Spinal cord (tissue), 10 donors: ENCODE results near the gene STIP1. TPM values are rescaled to one million over a fixed set of nuclear protein-coding genes. Genes with fewer than 3 reads are reported as not detected.

ENCODE experiments used
- DNase-seq, 6 donors: peaks; one replicate each; pipeline versions ENCODE4 v3.0.0 to v3.0.0-alpha.2; 2013 to 2015; ENCODE audit warnings: low spot score in 6 of 6, low read depth in 4 of 6
- H3K27ac ChIP-seq: one replicate; pipeline ENCODE4 v1.5.1; 2013; ENCODE audit warnings: low read depth, low read length, control low read depth
- H3K27me3 ChIP-seq: one replicate; pipeline ENCODE4 v1.6.1; 2013; ENCODE audit warnings: low read length; ENCODE audit not compliant: control insufficient read depth, insufficient read depth
- H3K36me3 ChIP-seq: one replicate; pipeline ENCODE4 v1.6.1; 2013; ENCODE audit warnings: low read length; ENCODE audit not compliant: control insufficient read depth, insufficient read depth
- H3K4me1 ChIP-seq: one replicate; pipeline ENCODE4 v1.6.1; 2013; ENCODE audit warnings: low read length; ENCODE audit not compliant: control insufficient read depth, insufficient read depth
- H3K4me3 ChIP-seq: one replicate; pipeline ENCODE4 v1.5.1; 2013; ENCODE audit warnings: low read depth, low read length, control low read depth
- H3K9me3 ChIP-seq: one replicate; pipeline ENCODE4 v1.6.1; 2013; ENCODE audit warnings: low read length; ENCODE audit not compliant: control insufficient read depth, insufficient read depth
- WGBS: methylation state at CpG from one replicate; pipeline ENCODE4 v1.1.5; 2013; ENCODE audit warnings: missing lambda C conversion rate; ENCODE audit not compliant: insufficient coverage; 5-methylcytosine and 5-hydroxymethylcytosine counted together
- polyA plus RNA-seq, 2 donors: library from polyadenylated mRNA; unstranded; fragments of 120-200 nt; gene quantifications; one replicate each; pipeline ENCODE4 v1.2.1, GENCODE V29; 2013; ENCODE audit not compliant: insufficient read length in 2 of 2
- total RNA-seq, 2 donors: library from RNA; depleted of rRNA in 1 of 2; stranded (reverse); fragments of 120-200 nt in 1 of 2; fragments of >200 nt in 1 of 2; gene quantifications; one replicate each; pipeline versions ENCODE4 v1.2.3 to v1.2.4, GENCODE V29; 2013 to 2014
- donor health status: healthy.

STIP1 gene
- total and polyA plus RNA-seq, 4 donors = 99.0 to 184 (median 145) TPM

DNA sequence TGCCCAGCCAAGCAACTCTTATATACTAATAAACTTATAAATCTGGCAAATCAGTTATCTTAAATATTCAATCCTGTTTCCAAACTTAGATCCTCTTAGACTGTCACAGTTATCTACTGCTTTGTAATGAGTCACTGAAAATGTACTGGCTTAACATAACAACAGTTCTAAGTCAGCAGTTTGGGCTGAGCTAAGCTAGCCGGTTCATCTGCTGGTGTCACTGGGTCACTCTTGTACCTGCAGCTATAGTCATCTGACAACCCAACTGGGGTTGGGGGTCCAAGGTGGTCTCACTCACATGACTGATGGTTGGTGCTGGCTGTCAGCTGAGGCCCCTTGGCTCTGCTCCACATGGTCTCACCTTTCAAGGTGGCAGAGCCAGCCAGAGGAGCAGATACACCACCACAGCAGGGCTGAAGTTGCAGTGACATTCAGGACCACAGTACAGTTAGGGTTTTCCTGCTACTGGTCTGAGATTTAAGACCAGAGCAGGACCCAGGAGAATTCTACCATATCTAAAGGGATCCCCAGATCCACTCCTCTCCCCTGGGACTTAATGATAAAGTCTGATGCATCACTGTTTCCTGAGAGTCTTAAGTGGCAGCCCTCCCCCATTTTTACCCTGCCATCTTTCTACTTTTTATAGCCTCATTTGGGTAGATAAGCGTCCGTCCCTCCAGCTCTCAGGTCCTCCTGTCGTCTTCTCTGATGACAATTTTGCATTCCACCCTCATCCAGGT, 12.2 kb upstream of the STIP1 start:
- WGBS = 87% methylated on average over 3 of the region's 4 CpGs
- Histone ChIP-seq H3K27ac (no peak overlapping the region), H3K27me3 (no peaks in the 10 kb centered on the region), H3K4me1 (no peaks in the 10 kb centered on the region), H3K4me3 (no peak overlapping the region), H3K36me3 (no peaks in the 10 kb centered on the region), H3K9me3 (no peaks in the 10 kb centered on the region)
- no peak for DNase-seq

DNA sequence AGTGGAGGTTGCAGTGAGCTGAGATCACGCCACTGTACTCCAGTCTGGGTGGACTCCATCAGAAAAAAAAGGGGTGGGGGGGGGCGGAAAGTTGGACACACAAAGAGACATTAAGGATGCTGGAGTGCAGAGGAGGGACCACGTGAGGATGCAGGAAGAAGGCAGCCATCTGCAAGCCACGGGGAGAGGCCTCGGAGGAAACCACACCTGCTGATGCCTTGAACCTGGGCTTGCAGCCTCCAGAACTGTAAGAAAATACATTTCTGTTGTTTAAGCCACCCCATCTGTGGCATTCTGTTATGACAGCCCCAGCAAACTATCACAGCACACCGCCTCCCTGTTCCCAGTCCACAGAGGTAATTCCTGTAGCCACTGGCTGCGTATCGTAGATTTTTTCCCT, 9.2 kb upstream of the STIP1 start:
- no peaks in the 10 kb centered on the region for H3K27me3 ChIP-seq
- H3K36me3 ChIP-seq = no peaks in the 10 kb centered on the region
- 69% methylated on average over 4 of the region's 8 CpGs for WGBS
- DNase-seq = no peak
- no peak overlapping the region for H3K27ac ChIP-seq
- peaks cover 13% of the 10 kb centered on the region for H3K4me1 ChIP-seq
- H3K4me3 ChIP-seq = no peak overlapping the region
- H3K9me3 ChIP-seq = no peaks in the 10 kb centered on the region

DNA sequence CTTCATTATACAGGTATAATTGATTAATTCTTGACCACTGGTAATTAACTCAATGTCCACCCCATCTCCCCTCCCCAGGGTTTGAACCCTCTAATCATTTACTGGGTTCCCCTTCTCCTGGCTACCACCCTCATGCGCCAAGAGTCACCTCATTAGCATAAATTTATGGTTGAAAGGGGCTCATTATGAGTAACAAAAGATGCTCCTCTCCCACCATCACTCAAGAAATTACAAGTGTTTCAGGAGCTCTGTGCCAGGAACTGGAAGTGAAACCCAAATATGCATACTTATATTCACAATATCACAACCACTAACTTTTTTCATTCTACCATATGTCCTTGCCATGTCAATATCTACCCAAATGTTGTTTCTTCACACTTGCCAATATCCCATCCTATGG, 7.8 kb upstream of the STIP1 start:
- DNase-seq = no peak
- peaks cover 20% of the 10 kb centered on the region for H3K4me1 ChIP-seq
- no CpG with 5 or more reads among the region's 1 CpG for WGBS
- no peaks in the 10 kb centered on the region for H3K36me3 ChIP-seq
- no peaks in the 10 kb centered on the region for H3K27me3 ChIP-seq
- no peak overlapping the region for H3K4me3 ChIP-seq
- H3K9me3 ChIP-seq = no peaks in the 10 kb centered on the region
- no peak overlapping the region for H3K27ac ChIP-seq

DNA sequence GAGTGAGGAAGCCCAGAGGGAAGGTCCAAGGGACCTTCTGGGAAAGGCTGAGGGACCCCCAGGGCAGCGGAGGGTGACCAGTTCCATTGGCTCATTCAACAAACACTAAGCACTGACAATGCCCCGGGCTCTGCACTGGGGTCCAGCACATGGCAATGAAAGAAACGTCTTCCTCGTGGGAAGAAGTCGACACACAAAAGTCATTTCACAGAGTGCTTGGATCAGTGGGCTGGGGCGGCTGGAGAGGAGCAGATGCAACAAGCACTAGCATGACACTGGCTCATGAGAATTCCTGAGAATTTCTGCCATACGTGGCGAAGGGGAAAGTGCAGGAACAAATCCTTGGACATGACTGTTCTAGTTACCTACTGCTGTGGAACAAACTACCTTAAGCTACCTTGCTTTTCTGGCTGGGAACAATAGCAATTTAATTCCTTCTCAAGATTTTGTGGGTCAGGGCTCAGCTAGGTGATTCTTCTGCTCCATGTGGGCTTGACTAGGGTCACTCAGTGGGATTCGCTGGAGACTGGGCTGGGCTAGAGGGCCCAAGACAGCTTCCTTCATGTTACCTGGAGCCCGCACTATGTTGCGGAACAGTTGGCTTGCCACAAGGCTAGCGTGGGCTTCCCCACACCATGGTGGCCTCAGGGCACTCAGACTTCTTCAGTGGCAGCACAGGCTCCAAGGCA, 6.9 kb upstream of the STIP1 start:
- WGBS = 87% methylated on average over 10 of the region's 12 CpGs
- no peak overlapping the region for H3K27ac ChIP-seq
- H3K27me3 ChIP-seq = no peaks in the 10 kb centered on the region
- no peaks in the 10 kb centered on the region for H3K36me3 ChIP-seq
- H3K4me1 ChIP-seq = peaks cover 29% of the 10 kb centered on the region
- DNase-seq = no peak
- no peak overlapping the region for H3K4me3 ChIP-seq
- H3K9me3 ChIP-seq = no peaks in the 10 kb centered on the region

DNA sequence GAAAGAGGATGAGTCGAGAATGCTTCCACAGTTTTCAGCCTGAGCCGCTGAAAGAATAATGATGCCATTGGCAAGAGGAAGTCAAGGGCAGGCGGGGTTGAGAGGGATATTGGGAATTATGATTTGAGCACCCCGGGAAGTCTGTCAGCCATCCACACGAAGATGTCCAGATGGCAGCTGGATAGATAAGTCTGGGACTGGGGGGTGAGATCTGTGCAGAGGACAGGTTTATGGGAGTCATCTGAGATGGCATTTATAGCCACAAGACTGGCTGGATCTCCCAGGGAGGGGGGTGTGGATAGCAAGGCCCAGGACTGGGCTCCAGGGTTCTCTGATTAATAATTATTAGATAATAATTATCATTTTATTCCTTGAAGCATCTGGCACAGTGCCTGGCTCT, 5.1 kb upstream of the STIP1 start:
- H3K36me3 ChIP-seq = no peaks in the 10 kb centered on the region
- peaks cover 41% of the 10 kb centered on the region for H3K4me1 ChIP-seq
- peak overlapping the region; percentile 71 for H3K27ac ChIP-seq
- H3K27me3 ChIP-seq = no peaks in the 10 kb centered on the region
- no peaks in the 10 kb centered on the region for H3K9me3 ChIP-seq
- H3K4me3 ChIP-seq = no peak overlapping the region
- 67% methylated on average over 5 of the region's 5 CpGs for WGBS
- no peak for DNase-seq

DNA sequence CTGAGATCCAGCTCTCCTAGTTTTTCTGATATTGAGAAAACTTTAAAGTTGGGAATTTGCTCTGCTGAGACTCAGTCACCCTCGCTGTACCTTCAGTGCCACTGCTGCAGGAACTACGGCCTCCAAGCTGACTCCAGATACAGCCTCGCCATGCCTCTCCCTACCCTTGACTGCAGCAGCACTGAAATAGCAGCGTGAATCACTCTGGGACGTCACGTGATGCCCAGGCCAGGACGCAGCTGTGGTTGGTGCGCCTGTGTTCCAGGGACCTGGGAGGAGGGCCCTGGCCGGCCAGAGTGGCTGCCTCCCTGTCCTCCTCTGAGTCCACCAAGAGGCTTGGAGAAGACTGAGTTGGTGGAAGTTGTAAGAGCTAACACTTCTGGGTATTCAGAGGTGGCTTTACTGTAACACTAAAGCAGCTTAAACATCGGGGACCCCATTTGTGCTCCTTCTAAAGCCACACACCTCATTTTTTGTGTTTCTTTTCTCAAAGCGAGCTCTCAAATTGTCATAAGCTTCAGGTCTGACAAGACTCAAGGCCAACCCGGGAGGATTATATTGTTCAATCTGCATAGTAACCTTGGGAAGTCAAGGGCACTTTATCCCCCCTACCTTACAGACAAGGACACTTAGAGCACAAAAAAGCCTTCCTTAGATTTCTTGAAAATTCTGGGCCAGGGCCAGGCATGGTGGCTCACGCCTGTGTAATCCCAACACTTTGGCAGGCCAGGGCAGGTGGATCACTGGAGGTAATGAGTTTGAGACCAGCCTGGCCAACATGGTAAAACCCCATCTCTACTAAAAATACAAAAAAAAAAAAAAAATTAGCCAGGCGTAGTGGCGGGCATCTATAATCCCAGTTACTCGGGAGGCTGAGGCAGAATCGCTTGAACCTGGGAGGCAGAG, 4.2 kb upstream of the STIP1 start:
- DNase-seq = peak in 3 of 6 donors; percentile 38 to 77 (median 77)
- Histone ChIP-seq H3K27me3 (no peaks in the 10 kb centered on the region), H3K4me3 (no peak overlapping the region), H3K9me3 (no peaks in the 10 kb centered on the region), H3K36me3 (no peaks in the 10 kb centered on the region), H3K4me1 (peaks cover 41% of the 10 kb centered on the region), H3K27ac (peak overlapping the region; percentile 71)
- 8% methylated on average over 9 of the region's 17 CpGs for WGBS

DNA sequence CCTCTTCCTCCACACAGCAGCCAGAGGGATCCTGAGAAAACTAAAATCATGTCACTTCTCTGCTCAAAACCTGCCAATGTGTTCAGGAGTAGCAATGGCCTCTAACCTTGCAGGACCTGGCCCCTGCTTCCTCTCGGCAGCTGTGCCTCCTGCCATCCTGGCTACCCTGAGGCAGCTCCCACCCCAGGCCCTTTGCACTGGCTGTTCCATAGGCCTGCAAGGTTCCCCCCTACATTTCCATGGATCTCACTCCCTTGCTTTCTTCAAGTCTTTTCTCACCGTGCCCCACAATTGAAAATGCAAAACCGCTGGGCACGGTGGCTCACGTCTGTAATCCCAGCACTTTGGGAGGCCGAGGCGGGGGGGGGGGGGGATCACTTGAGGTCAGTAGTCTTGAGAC, 2.1 kb upstream of the STIP1 start:
- peaks cover 41% of the 10 kb centered on the region for H3K4me1 ChIP-seq

DNA sequence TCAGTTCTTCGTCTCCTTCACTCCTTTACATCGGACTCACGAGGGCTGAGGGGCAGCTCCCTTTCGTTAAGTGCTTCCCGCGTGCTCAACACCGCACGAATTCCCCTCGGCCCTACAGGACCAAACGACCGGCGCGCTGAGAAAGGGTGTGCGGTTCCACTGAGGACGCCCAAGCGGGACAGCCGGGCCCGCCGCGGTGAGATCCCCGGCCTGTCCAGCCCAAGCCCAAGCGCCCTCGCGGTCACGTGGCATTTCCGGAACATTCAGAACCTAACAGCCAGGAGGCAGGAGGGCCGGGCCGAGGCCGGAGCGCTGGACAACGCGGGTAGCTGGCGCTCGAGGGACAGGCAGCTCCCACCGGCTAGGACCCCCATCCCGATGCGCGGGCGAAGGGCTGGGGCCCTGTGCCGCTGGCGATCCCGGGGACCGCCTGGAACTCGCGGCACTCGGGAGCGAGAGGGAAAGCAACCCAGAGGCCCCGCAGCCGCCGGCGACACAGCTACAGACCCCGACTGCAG, 737 bp upstream of the STIP1 start:
- peak overlapping the region; percentile 80 for H3K4me3 ChIP-seq
- H3K4me1 ChIP-seq = peaks cover 45% of the 10 kb centered on the region
- no peaks in the 10 kb centered on the region for H3K27me3 ChIP-seq
- H3K27ac ChIP-seq = peak overlapping the region; percentile 92
- peak in 3 of 6 donors; percentile 60 to 89 (median 63) for DNase-seq
- peaks cover 15% of the 10 kb centered on the region for H3K36me3 ChIP-seq
- H3K9me3 ChIP-seq = no peaks in the 10 kb centered on the region
- whole genome bisulfite sequencing = under 1% methylated on average over 52 of the region's 52 CpGs

More for the DNA sequence above, 2.1 kb upstream of the STIP1 start:
- Histone ChIP-seq H3K9me3 (no peaks in the 10 kb centered on the region), H3K36me3 (peaks cover 11% of the 10 kb centered on the region), H3K27ac (no peak overlapping the region), H3K4me3 (no peak overlapping the region), H3K27me3 (no peaks in the 10 kb centered on the region)
- no peak for DNase-seq
- WGBS = 80% methylated on average over 1 of the region's 7 CpGs

DNA sequence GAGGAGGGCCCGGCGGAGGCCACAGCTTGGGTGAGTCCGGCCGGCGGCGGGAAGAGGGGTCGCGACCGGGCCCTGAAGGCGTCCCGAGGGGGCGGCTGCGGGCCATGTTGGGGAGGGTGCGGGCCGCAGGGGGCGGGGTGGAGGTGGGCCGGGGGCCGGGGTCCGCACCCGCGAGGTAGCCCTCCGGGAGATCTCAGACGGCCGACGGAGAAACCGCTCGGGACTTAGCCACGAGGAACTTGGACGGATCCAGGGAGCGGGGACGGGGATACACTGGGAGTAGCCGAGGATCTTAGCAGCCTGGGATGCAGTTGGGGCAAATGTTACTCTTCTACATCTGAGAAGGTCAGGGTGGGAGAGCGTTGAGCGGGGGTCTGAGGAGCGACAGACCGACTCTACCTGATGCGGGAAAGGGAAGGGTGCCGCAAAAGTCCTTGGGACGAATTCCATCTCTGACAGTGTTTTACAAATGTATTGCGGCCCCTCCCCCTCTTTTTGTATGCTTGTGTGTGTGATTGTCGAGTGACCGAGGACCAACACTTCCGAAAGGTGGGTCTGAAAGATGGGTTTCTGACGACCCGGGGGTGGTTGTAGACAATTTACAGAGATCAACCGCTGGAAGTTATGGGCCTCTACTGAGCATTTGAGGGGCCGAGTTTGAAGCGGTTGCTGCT, 658 bp downstream of the STIP1 start:
- DNase-seq = peak in 2 of 6 donors; percentile 53
- Histone ChIP-seq H3K36me3 (peaks cover 18% of the 10 kb centered on the region), H3K27ac (no peak overlapping the region), H3K27me3 (no peaks in the 10 kb centered on the region), H3K4me3 (no peak overlapping the region), H3K9me3 (no peaks in the 10 kb centered on the region), H3K4me1 (peaks cover 33% of the 10 kb centered on the region)
- 0% methylated on average over 45 of the region's 48 CpGs for WGBS
